ENCODE data around the gene ADGRG3. TPM values are rescaled to one million over a fixed set of nuclear protein-coding genes. Genes with fewer than 3 reads are reported as not detected.

Gene ADGRG3
- total and polyA plus RNA-seq, 9 of the 15 experiments (the other 6 are each of a cell fraction or from before 2014, with no cell fraction given) = 0.09 to 0.52 (median 0.14) TPM; not detected in 3

- TF ChIP-seq ZNF511 (CRISPR knock-in tag; IDR thresholded peaks at IDR 0.05) (no peak), ZNF347 (CRISPR knock-in tag; IDR thresholded peaks at IDR 0.05; ENCODE audit: low read depth) (no peak), SMC3 (conservative IDR thresholded peaks at IDR 0.05; ENCODE audit: insufficient read depth, low read depth, low read length) (peak; percentile 85), ZNF778 (CRISPR knock-in tag; IDR thresholded peaks at IDR 0.05) (no peak), ZNF445 (CRISPR knock-in tag; IDR thresholded peaks at IDR 0.05; ENCODE audit: low read depth) (no peak), HDAC1 (IDR thresholded peaks at IDR 0.05) (no peak), RB1 (IDR thresholded peaks at IDR 0.05; ENCODE audit: low read depth) (peak; percentile 47; the same call in 1 of the 2 replicates), MCM3 (IDR thresholded peaks at IDR 0.05) (no peak), ATF4 (CRISPR knock-in tag; IDR thresholded peaks at IDR 0.05) (no peak), BMI1 (IDR thresholded peaks at IDR 0.05; ENCODE audit: low read length) (no peak), ETV1 (tag; conservative IDR thresholded peaks at IDR 0.05; ENCODE audit: low read depth) (no peak), RREB1 (CRISPR knock-in tag; IDR thresholded peaks at IDR 0.05) (peak; percentile 28; the same call in 1 of the 2 replicates), CREB5 (CRISPR knock-in tag; IDR thresholded peaks at IDR 0.05) (no peak), ZNF592 (IDR thresholded peaks at IDR 0.05) (no peak), ZNF785 (CRISPR knock-in tag; IDR thresholded peaks at IDR 0.05) (no peak)
Observed at GRCh38 chr16:57720142-57720575, 52.1 kb downstream of the ADGRG3 start (continued).
